K562 (cell line): ENCODE data around the gene HOXB3. TPM values are rescaled to one million over a fixed set of nuclear protein-coding genes. Genes with fewer than 3 reads are reported as not detected.
A peak's percentile ranks its signal among the peaks of the same experiment; 100 is the strongest.

Experiments
- ATAC-seq: fragments of 200-7000 bp; cut with Tn5 transposase; 3 replicates; pipeline ENCODE4 v1.9.1; 2020; ENCODE audit warnings: moderate library complexity
- BruUV-seq: library from RNA; stranded (reverse); fragments of 400-500 nt; replicated peaks from 2 replicates; lab custom pipeline; 2021; lab: Mats Ljungman, UMichigan
- CTCF ChIA-PET: fragments of 300-600 bp; formaldehyde crosslinking; extraction: SDS; loops from one replicate; lab custom pipeline; 2021; ENCODE audit warnings: low intra/inter-chr PET ratio; lab: Yijun Ruan, JAX
- POLR2A ChIA-PET: fragments of 300-600, 350-650 bp; sonication (Branson Sonifier 250); formaldehyde crosslinking; extraction: SDS; loops from one replicate; lab custom pipeline; 2021; ENCODE audit warnings: antibody characterized with exemption, inconsistent platforms; lab: Yijun Ruan, JAX
- DNase-seq, 4 experiments: peaks; one replicate each; pipeline versions ENCODE4 v3.0.0 to v3.0.0-alpha.2; 2011 to 2018; ENCODE audit warnings: low spot score in 3 of 4, mixed read lengths in 3 of 4; ENCODE audit errors: extremely low read depth in 1 of 4
- FAIRE-seq: peaks from 2 replicates; lab custom pipeline; 2011; peaks lifted over from hg19 to GRCh38; lab: Jason Lieb, UNC
- H2AFZ ChIP-seq: 2 replicates; pipeline ENCODE4 v1.6.0; 2011; ENCODE audit warnings: low read depth, low read length, control low read depth, inconsistent platforms
- H3K27ac ChIP-seq: fragments of 200-600 bp; 3 replicates; pipeline ENCODE4 v1.8.0; 2011; ENCODE audit warnings: low read depth, mild to moderate bottlenecking, control low read depth, inconsistent platforms, low read length, moderate library complexity, mixed read lengths; ENCODE audit errors: extremely low read depth
- H3K27me3 ChIP-seq, 2 experiments: fragments of 300-600 bp in 1 of 2; 2 replicates in 1 of 2; 3 replicates in 1 of 2; pipeline versions ENCODE4 v1.6.0 to v1.8.0; 2011; ENCODE audit warnings: inconsistent platforms in 2 of 2, low read length in 2 of 2, mild to moderate bottlenecking in 1 of 2, mixed read lengths in 1 of 2, moderate library complexity in 1 of 2; ENCODE audit not compliant: control insufficient read depth in 2 of 2, insufficient read depth in 2 of 2
- H3K36me3 ChIP-seq: fragments of 300-600 bp; 3 replicates; pipeline ENCODE4 v1.8.0; 2011; ENCODE audit warnings: mild to moderate bottlenecking, low read length, inconsistent platforms; ENCODE audit not compliant: control insufficient read depth, insufficient read depth
- H3K4me1 ChIP-seq, 2 experiments: fragments of 200-600 bp in 1 of 2; replicated peaks in 1 of 2; 2 replicates in 1 of 2; 3 replicates in 1 of 2; pipeline versions ENCODE4 v1.5.1 to v1.8.0; 2011; ENCODE audit warnings: inconsistent platforms in 2 of 2, low read length in 2 of 2, mild to moderate bottlenecking in 1 of 2, mixed read lengths in 1 of 2, moderate library complexity in 1 of 2; ENCODE audit not compliant: control insufficient read depth in 2 of 2, insufficient read depth in 2 of 2
- H3K4me2 ChIP-seq: 2 replicates; pipeline ENCODE4 v1.6.1; 2011; ENCODE audit warnings: low read length, control low read depth, inconsistent platforms, mixed read lengths; ENCODE audit not compliant: insufficient read depth
- H3K4me3 ChIP-seq: fragments of 200-600 bp; sonication (generic), shearing (Covaris generic); 2 replicates; pipeline ENCODE4 v1.5.1; 2016; ENCODE audit warnings: control low read depth, inconsistent platforms
- H3K79me2 ChIP-seq: fragments of 200-600 bp; 3 replicates; pipeline ENCODE4 v1.8.0; 2011; ENCODE audit warnings: low read length, inconsistent platforms; ENCODE audit not compliant: control insufficient read depth, insufficient read depth
- H3K9ac ChIP-seq, 2 experiments: 2 replicates each; pipeline versions ENCODE4 v1.6.0 to v1.6.1; 2011; ENCODE audit warnings: low read depth in 2 of 2, low read length in 2 of 2, control low read depth in 1 of 2, inconsistent platforms in 1 of 2, mild to moderate bottlenecking in 1 of 2, mixed read lengths in 1 of 2; ENCODE audit not compliant: insufficient read depth in 1 of 2
- H3K9me1 ChIP-seq: one replicate; pipeline ENCODE4 v1.6.0; 2011; ENCODE audit warnings: inconsistent platforms, mild to moderate bottlenecking, low read length, moderate library complexity; ENCODE audit not compliant: control insufficient read depth, insufficient read depth
- H3K9me3 ChIP-seq: replicated peaks from 2 replicates; pipeline ENCODE4 v1.5.1; 2011; ENCODE audit warnings: low read depth, low read length, inconsistent platforms; ENCODE audit not compliant: control insufficient read depth, insufficient read depth
- H4K20me1 ChIP-seq: replicated peaks from 2 replicates; pipeline ENCODE4 v1.6.1; 2011; ENCODE audit warnings: low read length, inconsistent platforms, mixed read lengths; ENCODE audit not compliant: control insufficient read depth, insufficient read depth
- ASH1L ChIP-seq: fragments of 450-650 bp; IDR thresholded peaks from 2 replicates; pipeline ENCODE4 v1.6.1; 2018; ENCODE audit warnings: borderline replicate concordance, mild to moderate bottlenecking, low read depth; ENCODE audit not compliant: partially characterized antibody
- E2F3 ChIP-seq: fragments of 250-450 bp; sonication (Bioruptor Pico); IDR thresholded peaks from 2 replicates; pipeline ENCODE4 v1.4.0; 2020; ENCODE audit warnings: mild to moderate bottlenecking
- FOXA3 ChIP-seq, 2 experiments: fragments of 450-650 bp in 1 of 2; sonication (generic) in 1 of 2; formaldehyde crosslinking; IDR thresholded peaks in 1 of 2; conservative IDR thresholded peaks in 1 of 2; 2 replicates each; pipeline versions ENCODE4 v1.4.0 to v1.8.0; 2020 to 2022; ENCODE audit warnings: mild to moderate bottlenecking in 2 of 2, missing genetic modification reagents in 1 of 2
- FOXO4 ChIP-seq: fragments of 450-650 bp; formaldehyde crosslinking; IDR thresholded peaks from 2 replicates; pipeline ENCODE4 v1.4.0; 2020; ENCODE audit warnings: mild to moderate bottlenecking, moderate library complexity
- GTF2F1 ChIP-seq: IDR thresholded peaks from 2 replicates; pipeline ENCODE4 v1.6.1; 2011; ENCODE audit warnings: low read depth, low read length, improper control_type of control experiment
- LCOR ChIP-seq: sonication (generic); formaldehyde crosslinking; IDR thresholded peaks from 2 replicates; pipeline ENCODE4 v1.8.0; 2022; ENCODE audit warnings: mild to moderate bottlenecking, missing genetic modification reagents
- NR2C1 ChIP-seq, 2 experiments: fragments of 450-650 bp; IDR thresholded peaks; 2 replicates each; pipeline ENCODE4 v1.6.1; 2017; ENCODE audit warnings: mild to moderate bottlenecking in 2 of 2, antibody characterized with exemption in 1 of 2, inconsistent platforms in 1 of 2, missing compliant biosample characterization in 1 of 2, missing genetic modification characterization in 1 of 2
- OTX1 ChIP-seq: fragments of 450-650 bp; formaldehyde crosslinking; IDR thresholded peaks from 2 replicates; pipeline ENCODE4 v1.4.0; 2022; ENCODE audit warnings: mild to moderate bottlenecking
- POLR2G ChIP-seq: fragments of 200-400 bp; formaldehyde crosslinking; IDR thresholded peaks from 2 replicates; pipeline ENCODE4 v1.6.1; 2017; ENCODE audit warnings: low read depth, mild to moderate bottlenecking, antibody characterized with exemption, low read length, moderate library complexity
- PYGO2 ChIP-seq: fragments of 450-650 bp; IDR thresholded peaks from 2 replicates; pipeline ENCODE4 v1.6.1; 2016; ENCODE audit warnings: mild to moderate bottlenecking, missing genetic modification characterization, moderate library complexity, missing compliant biosample characterization
- RCOR1 ChIP-seq, 2 experiments: IDR thresholded peaks; 2 replicates each; pipeline ENCODE4 v1.6.1; 2012; ENCODE audit warnings: low read depth in 2 of 2, low read length in 2 of 2, borderline replicate concordance in 1 of 2, improper control_type of control experiment in 1 of 2
- TEAD1 ChIP-seq, 2 experiments: fragments of 450-650 bp in 1 of 2; sonication (generic) in 1 of 2; formaldehyde crosslinking; IDR thresholded peaks; 2 replicates each; pipeline versions ENCODE4 v1.4.0 to v1.8.0; 2020 to 2022; ENCODE audit warnings: mild to moderate bottlenecking in 2 of 2, missing genetic modification reagents in 1 of 2
- THRAP3 ChIP-seq: fragments of 450-650 bp; IDR thresholded peaks from 2 replicates; pipeline ENCODE4 v1.6.1; 2016; ENCODE audit warnings: mild to moderate bottlenecking, inconsistent platforms, borderline replicate concordance
- ZNF445 ChIP-seq: fragments of 250-450 bp; sonication (Bioruptor Pico); IDR thresholded peaks from 2 replicates; pipeline ENCODE4 v1.4.0; 2020; ENCODE audit warnings: low read depth, mild to moderate bottlenecking, moderate library complexity
- WGBS: fragments of 100-300 bp; shearing (Covaris generic); methylation state at CpG from one replicate; pipeline ENCODE4 v1.1.6; 2016; ENCODE audit warnings: low coverage, mixed read lengths; ENCODE audit not compliant: insufficient coverage; ENCODE audit errors: missing lambda C conversion rate; 5-methylcytosine and 5-hydroxymethylcytosine counted together
- in situ Hi-C: fragments of 300-500 bp; cut with MboI; formaldehyde crosslinking; loops from 4 replicates; pipeline ENCODE4 v1.15.0; 2018; ENCODE audit warnings: inconsistent platforms, mixed read lengths
- intact Hi-C: fragments of 100-400 bp; cut with micrococcal nuclease; formaldehyde crosslinking; loops from 2 replicates; pipeline ENCODE4 v1.14.2; 2022
- polyA plus RNA-seq, 8 experiments: library from polyadenylated mRNA; depleted of rRNA in 4 of 8; stranded (reverse) in 5 of 8; unstranded in 3 of 8; fragments of >200 nt; fragmentation: Nextera tagmentation in 2 of 8; fragmentation: Illumina TruSeq in 1 of 8; extraction: Ambion mirVana in 2 of 8; extraction: Trizol in 1 of 8; gene quantifications; 2 replicates each; pipeline versions ENCODE4 v1.2.1 to v1.2.3, GENCODE V29; 2011 to 2014; ENCODE audit warnings: inconsistent platforms in 1 of 8, missing spikeins in 1 of 8
- total RNA-seq, 7 experiments: library from RNA; depleted of rRNA in 6 of 7; stranded (reverse); fragments of >200 nt in 6 of 7; fragmentation: Illumina TruSeq in 2 of 7; extraction: Trizol in 2 of 7; gene quantifications; 2 replicates each; pipeline versions ENCODE4 v1.2.1 to v1.2.3, GENCODE V29; 2011 to 2021; ENCODE audit warnings: low replicate concordance in 1 of 7

HOXB3 gene
- total and polyA plus RNA-seq, 9 of the 15 experiments (the other 6 are each of a cell fraction or from before 2014, with no cell fraction given) = 2.4 to 41.3 (median 20.2) TPM

GRCh38 chr17:48551596-48552465 lies 38.2 kb downstream of the HOXB3 start (continued):
- TF ChIP-seq NR2C1 (IDR thresholded peaks at IDR 0.05) (0 out of 2 replicates have a peak, but pooled peaks have one; percentile 36), NR2C1 (tag; IDR thresholded peaks at IDR 0.05) (no peak)

GRCh38 chr17:48551214-48551555 lies 38.9 kb downstream of the HOXB3 start:
- POLR2A ChIA-PET = interaction anchor here (0.6 to 2.5 kb wide), 3 partner anchors 8 to 27 kb away, joined by 3 to 8 read pairs (median 3); no protein-coding TSS in a partner anchor
- Histone ChIP-seq H3K79me2 (peaks cover 67% of the 10 kb centered on the region), H3K36me3 (peaks cover 59% of the 10 kb centered on the region; the same call in 2 of the 3 replicates), H3K9me3 (no peaks in the 10 kb centered on the region), H4K20me1 (no peaks in the 10 kb centered on the region)
- CTCF ChIA-PET = no interaction called here
- DNase-seq = no peak
- no TSS peak for BruUV-seq
- TF ChIP-seq FOXO4 (CRISPR knock-in tag) (no peak), E2F3 (no peak), PYGO2 (tag) (no peak), TEAD1 (CRISPR knock-in tag; IDR thresholded peaks at IDR 0.05) (no peak), POLR2G (no peak), ASH1L (no peak), GTF2F1 (no peak), THRAP3 (no peak), LCOR (CRISPR knock-in tag) (no peak), OTX1 (CRISPR knock-in tag) (no peak), FOXA3 (CRISPR knock-in tag; conservative IDR thresholded peaks at IDR 0.05 in 1 of 2, IDR thresholded peaks at IDR 0.05 in 1 of 2) (no peak), ZNF445 (no peak), RCOR1 (IDR thresholded peaks at IDR 0.05; ENCODE audit: borderline replicate concordance in 1 of 2, low read depth in 2 of 2, low read length in 2 of 2) (no peak)
- TF ChIP-seq, all 486 proteins: peak for 0
- Histone ChIP-seq H3K9ac (no peak overlapping the region), H3K27me3 (no peaks in the 10 kb centered on the region), H2AFZ (no peak overlapping the region), H3K9me1 (no peaks in the 10 kb centered on the region), H3K4me2 (no peak overlapping the region), H3K4me1 (peaks cover 45 to 57% of the 10 kb centered on the region in 2 experiments), H3K27ac (no peak overlapping the region), H3K4me3 (no peak overlapping the region)
- WGBS = 94% methylated on average over 6 of the region's 19 CpGs
- FAIRE-seq (no peak), ATAC-seq (no peak)
- intact Hi-C loops (no loop called here), in situ Hi-C loops (no loop called here)
